Mesenchymal stem cell (in vitro differentiated cells and primary cell): Measurements from ENCODE around the gene LRRC70.
A peak's percentile ranks its signal among the peaks of the same experiment; 100 is the strongest.

Experiments
- DNase-seq: peaks from one replicate; pipeline ENCODE4 v3.0.0-alpha.2; 2013
- H2AFZ ChIP-seq: one replicate; pipeline ENCODE4 v1.6.1; 2013; ENCODE audit warnings: low read depth, mild to moderate bottlenecking, control low read depth, inconsistent platforms, low read length, moderate library complexity
- H2AK5ac ChIP-seq: 2 replicates; pipeline ENCODE4 v1.6.1; 2013; ENCODE audit warnings: low read length, moderate library complexity, mild to moderate bottlenecking, inconsistent platforms; ENCODE audit not compliant: severe bottlenecking
- H2BK120ac ChIP-seq: one replicate; pipeline ENCODE4 v1.6.1; 2013; ENCODE audit warnings: low read depth, mild to moderate bottlenecking, inconsistent platforms, low read length, moderate library complexity
- H2BK12ac ChIP-seq, 2 experiments: one replicate each; pipeline ENCODE4 v1.6.1; 2013; ENCODE audit warnings: inconsistent platforms in 2 of 2, low read length in 2 of 2, mild to moderate bottlenecking in 2 of 2, moderate library complexity in 2 of 2, control low read depth in 1 of 2
- H2BK15ac ChIP-seq: one replicate; pipeline ENCODE4 v1.6.1; 2013; ENCODE audit warnings: mild to moderate bottlenecking, low read depth, inconsistent platforms; ENCODE audit not compliant: poor library complexity, severe bottlenecking
- H2BK5ac ChIP-seq: 2 replicates; pipeline ENCODE4 v1.6.1; 2013; ENCODE audit warnings: low read depth, mild to moderate bottlenecking, low read length, control low read depth, inconsistent platforms; ENCODE audit not compliant: poor library complexity, severe bottlenecking
- H3K14ac ChIP-seq, 2 experiments: one replicate each; pipeline ENCODE4 v1.6.1; 2013; ENCODE audit warnings: inconsistent platforms in 2 of 2, low read length in 2 of 2, control low read depth in 1 of 2, mild to moderate bottlenecking in 1 of 2, moderate library complexity in 1 of 2
- H3K18ac ChIP-seq, 2 experiments: one replicate each; pipeline ENCODE4 v1.6.1; 2013; ENCODE audit warnings: inconsistent platforms in 2 of 2, low read length in 2 of 2, control low read depth in 1 of 2, low read depth in 1 of 2, mild to moderate bottlenecking in 1 of 2
- H3K23ac ChIP-seq, 2 experiments: one replicate each; pipeline ENCODE4 v1.6.1; 2013; ENCODE audit warnings: inconsistent platforms in 2 of 2, low read length in 2 of 2, mild to moderate bottlenecking in 2 of 2, moderate library complexity in 2 of 2, control low read depth in 1 of 2
- H3K27ac ChIP-seq: 2 replicates; pipeline ENCODE4 v1.5.1; 2013; ENCODE audit warnings: mild to moderate bottlenecking, moderate library complexity, low read length, control low read depth, inconsistent platforms; ENCODE audit not compliant: poor library complexity, severe bottlenecking
- H3K27me3 ChIP-seq, 2 experiments: 2 replicates each; pipeline versions ENCODE4 v1.6.1 to v1.7.0; 2013; ENCODE audit warnings: low read length in 2 of 2, mild to moderate bottlenecking in 2 of 2, moderate library complexity in 2 of 2, control low read depth in 1 of 2, inconsistent platforms in 1 of 2; ENCODE audit not compliant: control insufficient read depth in 1 of 2, insufficient read depth in 1 of 2
- H3K36me3 ChIP-seq, 2 experiments: 2 replicates each; pipeline versions ENCODE4 v1.6.1 to v1.7.0; 2013; ENCODE audit warnings: low read length in 2 of 2, control low read depth in 1 of 2, inconsistent platforms in 1 of 2, low read depth in 1 of 2, mild to moderate bottlenecking in 1 of 2; ENCODE audit not compliant: insufficient read depth in 2 of 2, control insufficient read depth in 1 of 2
- H3K4ac ChIP-seq, 2 experiments: one replicate each; pipeline ENCODE4 v1.6.1; 2013; ENCODE audit warnings: inconsistent platforms in 2 of 2, low read length in 2 of 2, mild to moderate bottlenecking in 2 of 2, moderate library complexity in 2 of 2, control low read depth in 1 of 2, low read depth in 1 of 2
- H3K4me1 ChIP-seq: 2 replicates; pipeline ENCODE4 v1.6.1; 2013; ENCODE audit warnings: low read depth, low read length, control low read depth; ENCODE audit not compliant: control insufficient read depth, insufficient read depth
- H3K4me2 ChIP-seq: 2 replicates; pipeline ENCODE4 v1.6.1; 2013; ENCODE audit warnings: low read length, mild to moderate bottlenecking, inconsistent platforms; ENCODE audit not compliant: poor library complexity, severe bottlenecking
- H3K4me3 ChIP-seq, 2 experiments: 2 replicates each; pipeline versions ENCODE4 v1.5.1 to v1.7.0; 2013; ENCODE audit warnings: low read length in 2 of 2, mild to moderate bottlenecking in 2 of 2, control low read depth in 1 of 2, low read depth in 1 of 2; ENCODE audit not compliant: insufficient read depth in 1 of 2
- H3K79me1 ChIP-seq: replicated peaks from 2 replicates; pipeline ENCODE4 v1.6.1; 2013; ENCODE audit warnings: mild to moderate bottlenecking, control low read depth, low read length, inconsistent platforms; ENCODE audit not compliant: poor library complexity, severe bottlenecking
- H3K9ac ChIP-seq: 2 replicates; pipeline ENCODE4 v1.7.0; 2013; ENCODE audit warnings: mild to moderate bottlenecking, low read length, moderate library complexity
- H3K9me3 ChIP-seq: 2 replicates; pipeline ENCODE4 v1.7.0; 2013; ENCODE audit warnings: mild to moderate bottlenecking, low read length; ENCODE audit not compliant: control insufficient read depth
- H4K8ac ChIP-seq: one replicate; pipeline ENCODE4 v1.6.1; 2013; ENCODE audit warnings: inconsistent platforms, mild to moderate bottlenecking, low read length, moderate library complexity
- H4K91ac ChIP-seq: one replicate; pipeline ENCODE4 v1.6.1; 2013; ENCODE audit warnings: mild to moderate bottlenecking, low read length, inconsistent platforms
- WGBS: methylation state at CpG from one replicate; pipeline ENCODE4 v1.1.7; 2013; ENCODE audit warnings: mixed read lengths; 5-methylcytosine and 5-hydroxymethylcytosine counted together

LRRC70 gene

DNA sequence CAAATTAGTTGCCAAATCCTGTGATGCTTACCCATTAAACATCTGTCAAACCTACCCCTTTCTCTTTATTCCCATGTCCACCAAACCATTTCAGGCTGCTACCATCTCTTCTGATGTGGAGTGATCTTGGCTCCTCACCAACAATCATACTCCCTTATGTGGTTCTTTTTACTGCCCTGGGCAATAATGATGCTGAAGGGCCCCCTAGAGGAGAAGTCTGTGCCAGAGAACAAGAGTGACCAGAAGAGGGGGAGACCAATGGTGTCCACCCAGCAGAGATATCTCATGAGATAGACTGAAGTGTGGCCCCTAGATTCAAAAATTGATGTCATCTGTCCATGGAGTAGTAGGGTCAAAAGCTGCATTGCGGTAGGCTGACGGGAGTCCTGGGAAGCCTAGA is 10.9 kb downstream of the LRRC70 start:
- no peak overlapping the region for H2BK12ac ChIP-seq
- no peak overlapping the region for H4K91ac ChIP-seq
- WGBS: 94% methylated on average over 2 of the region's 2 CpGs
- H2BK120ac ChIP-seq: no peak overlapping the region
- H3K79me1 ChIP-seq: peaks cover under 1% of the 10 kb centered on the region
- H4K8ac ChIP-seq: no peak overlapping the region
- H3K4me2 ChIP-seq: no peak overlapping the region
- no peak overlapping the region for H2AK5ac ChIP-seq
- H3K4ac ChIP-seq: no peak overlapping the region
- no peak overlapping the region for H3K18ac ChIP-seq
- no peak overlapping the region for H3K27ac ChIP-seq
- peaks cover 5 to 6% of the 10 kb centered on the region in 2 experiments for H3K36me3 ChIP-seq
- no peak overlapping the region for H2AFZ ChIP-seq
- DNase-seq: no peak
- H3K27me3 ChIP-seq: no peaks in the 10 kb centered on the region
- no peak overlapping the region for H3K4me3 ChIP-seq
- no peak overlapping the region for H2BK5ac ChIP-seq
- no peak overlapping the region for H3K14ac ChIP-seq
- H2BK15ac ChIP-seq: no peak overlapping the region
- no peak overlapping the region for H3K23ac ChIP-seq
- no peak overlapping the region for H3K9ac ChIP-seq
- no peaks in the 10 kb centered on the region for H3K9me3 ChIP-seq
- H3K4me1 ChIP-seq: no peaks in the 10 kb centered on the region

DNA sequence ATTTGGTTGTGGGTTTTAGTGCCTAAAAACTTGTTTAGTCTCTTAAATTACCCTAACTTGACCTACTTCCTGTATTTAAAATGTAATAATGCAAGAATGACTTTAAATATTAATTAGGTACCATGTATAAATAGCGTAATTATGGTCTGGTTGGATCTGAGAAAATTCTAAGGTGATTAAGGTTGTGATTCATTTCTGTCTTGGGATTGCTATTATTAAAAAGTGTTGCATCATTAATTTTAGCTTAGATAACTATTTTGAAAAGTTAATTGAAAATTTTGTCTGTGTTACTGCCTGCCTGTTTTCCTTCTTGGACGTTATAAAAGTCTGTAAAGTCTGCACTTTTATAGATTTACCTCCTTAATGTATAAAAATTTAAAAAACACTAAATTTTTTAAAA is 11.8 kb downstream of the LRRC70 start:
- Histone ChIP-seq H3K23ac (no peak overlapping the region), H3K4me1 (no peaks in the 10 kb centered on the region), H2BK5ac (no peak overlapping the region), H2BK15ac (no peak overlapping the region), H3K27ac (no peak overlapping the region), H3K36me3 (peaks cover 5 to 6% of the 10 kb centered on the region in 2 experiments), H3K14ac (no peak overlapping the region), H3K27me3 (no peaks in the 10 kb centered on the region), H3K9me3 (no peaks in the 10 kb centered on the region), H4K91ac (no peak overlapping the region), H3K79me1 (peaks cover 3% of the 10 kb centered on the region), H4K8ac (no peak overlapping the region), H3K18ac (no peak overlapping the region), H3K4me2 (no peak overlapping the region), H2AK5ac (no peak overlapping the region), H3K4ac (no peak overlapping the region), H3K4me3 (no peak overlapping the region), H2AFZ (no peak overlapping the region), H2BK12ac (no peak overlapping the region), H2BK120ac (no peak overlapping the region), H3K9ac (no peak overlapping the region)
- 88% methylated on average over 1 of the region's 2 CpGs for WGBS
- no peak for DNase-seq

DNA sequence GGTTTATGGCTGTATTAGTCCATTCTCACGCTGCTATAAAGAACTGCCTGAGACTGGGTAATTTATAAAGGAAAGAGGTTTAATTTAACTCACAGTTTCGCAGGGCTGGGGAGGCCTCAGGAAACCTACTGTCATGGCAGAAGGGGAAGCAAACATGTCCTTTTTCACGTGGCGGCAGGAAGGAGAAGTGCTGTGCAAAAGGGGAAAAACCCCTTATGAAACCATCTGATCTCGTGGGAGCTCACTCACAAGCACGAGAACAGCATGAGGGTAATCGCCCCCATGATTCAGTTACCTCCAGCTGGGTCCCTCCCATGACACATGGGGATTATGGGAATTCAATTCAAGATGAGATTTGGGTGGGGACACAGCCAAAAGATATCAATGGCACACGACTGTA is 13.9 kb downstream of the LRRC70 start:
- Histone ChIP-seq H3K4me2 (no peak overlapping the region), H2AFZ (no peak overlapping the region), H3K23ac (no peak overlapping the region), H2BK12ac (no peak overlapping the region), H3K4me1 (no peaks in the 10 kb centered on the region), H3K9me3 (no peaks in the 10 kb centered on the region), H3K27me3 (no peaks in the 10 kb centered on the region), H2BK15ac (no peak overlapping the region), H2BK5ac (no peak overlapping the region), H3K79me1 (peaks cover 3% of the 10 kb centered on the region), H2AK5ac (no peak overlapping the region), H3K4ac (no peak overlapping the region), H3K4me3 (no peak overlapping the region), H3K18ac (no peak overlapping the region), H3K9ac (peak overlapping the region; percentile 74), H3K14ac (no peak overlapping the region), H2BK120ac (no peak overlapping the region), H3K27ac (no peak overlapping the region), H4K8ac (no peak overlapping the region), H3K36me3 (peaks cover 5 to 6% of the 10 kb centered on the region in 2 experiments), H4K91ac (no peak overlapping the region)
- no peak for DNase-seq
- 96% methylated on average over 8 of the region's 8 CpGs for WGBS

DNA sequence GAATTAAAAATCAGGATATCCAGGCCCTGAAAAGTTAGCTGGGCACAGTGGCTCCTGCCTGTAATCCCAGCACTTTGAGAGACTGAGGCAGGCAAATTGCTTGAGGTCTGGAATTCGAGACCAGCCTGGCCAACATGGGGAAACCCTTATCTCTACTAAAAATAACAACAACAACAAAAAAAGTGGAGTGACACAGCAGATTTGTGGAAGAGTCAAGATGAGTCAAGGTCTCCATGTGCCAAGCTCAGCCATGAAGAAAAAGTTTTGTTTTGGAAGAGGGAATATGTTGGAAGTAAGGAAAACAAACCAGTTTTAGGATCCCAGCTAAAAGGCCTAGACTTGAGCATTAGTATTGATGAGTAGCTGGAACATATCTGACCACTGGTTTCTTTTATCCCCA is 14.7 kb downstream of the LRRC70 start:
- no peak overlapping the region for H2BK12ac ChIP-seq
- 40% methylated on average over 1 of the region's 1 CpG for WGBS

More for the DNA sequence above, 14.7 kb downstream of the LRRC70 start:
- H3K4me2 ChIP-seq: no peak overlapping the region
- no peak overlapping the region for H3K27ac ChIP-seq
- no peak overlapping the region for H2BK120ac ChIP-seq
- no peak overlapping the region for H3K18ac ChIP-seq
- H4K8ac ChIP-seq: no peak overlapping the region
- H4K91ac ChIP-seq: no peak overlapping the region
- H3K14ac ChIP-seq: no peak overlapping the region
- H3K27me3 ChIP-seq: no peaks in the 10 kb centered on the region
- H3K4me1 ChIP-seq: no peaks in the 10 kb centered on the region
- no peak overlapping the region for H3K4ac ChIP-seq
- no peak overlapping the region for H2AFZ ChIP-seq
- no peak overlapping the region for H2AK5ac ChIP-seq
- H2BK15ac ChIP-seq: no peak overlapping the region
- no peaks in the 10 kb centered on the region for H3K9me3 ChIP-seq
- H3K9ac ChIP-seq: peak overlapping the region; percentile 74
- H3K79me1 ChIP-seq: peaks cover 3% of the 10 kb centered on the region
- DNase-seq: peak; percentile 41
- no peak overlapping the region for H2BK5ac ChIP-seq
- no peak overlapping the region for H3K4me3 ChIP-seq
- H3K36me3 ChIP-seq: peaks cover 5 to 6% of the 10 kb centered on the region in 2 experiments
- no peak overlapping the region for H3K23ac ChIP-seq
